Stimulated activated CD8-positive, alpha-beta memory T cell treated with anti-CD3 and anti-CD28 coated beads, Interleukin-4, amount 100 ng/mL, for 24 hours (primary cell): ENCODE data around the gene DIP2C.
"Not testable (repeated sequence)": the region's sequence is repeated elsewhere in the genome, so short reads cannot be mapped to it uniquely, and the experiment has no call there.

Source experiments
- DNase-seq: peaks from one replicate; pipeline ENCODE4 v3.0.0-alpha.2; 2020; ENCODE audit warnings: low read depth

DIP2C gene

GRCh38 chr10:514137-514671 lies 175.3 kb downstream of the DIP2C start:
- DNase-seq = no peak

GRCh38 chr10:513393-513792 lies 176.1 kb downstream of the DIP2C start:
- no peak for DNase-seq

GRCh38 chr10:512661-513060 lies 176.8 kb downstream of the DIP2C start:
- not testable (repeated sequence) for DNase-seq

- no peak for DNase-seq
Observed at GRCh38 chr10:511849-512191, 177.6 kb downstream of the DIP2C start.

- peak; percentile 72 for DNase-seq
Observed at GRCh38 chr10:511101-511848, 178.2 kb downstream of the DIP2C start.

GRCh38 chr10:510415-510881 lies 179.0 kb downstream of the DIP2C start:
- DNase-seq = no peak

- no peak for DNase-seq
Observed at GRCh38 chr10:509361-510102, 179.9 kb downstream of the DIP2C start.

GRCh38 chr10:508726-509125 lies 180.7 kb downstream of the DIP2C start:
- no peak for DNase-seq

GRCh38 chr10:507908-508444 lies 181.5 kb downstream of the DIP2C start:
- DNase-seq = no peak

- DNase-seq = no peak
Observed at GRCh38 chr10:507355-507699, 182.1 kb downstream of the DIP2C start.

GRCh38 chr10:506451-507354 lies 182.8 kb downstream of the DIP2C start:
- DNase-seq = no peak

GRCh38 chr10:505419-505818 lies 184.0 kb downstream of the DIP2C start:
- DNase-seq = no peak

- no peak for DNase-seq
Observed at GRCh38 chr10:504806-505205, 184.7 kb downstream of the DIP2C start.

GRCh38 chr10:504121-504611 lies 185.3 kb downstream of the DIP2C start:
- DNase-seq = no peak

GRCh38 chr10:501596-501995 lies 187.9 kb downstream of the DIP2C start:
- no peak for DNase-seq

- DNase-seq = no peak
Observed at GRCh38 chr10:500876-501275, 188.6 kb downstream of the DIP2C start.

GRCh38 chr10:499991-500390 lies 189.5 kb downstream of the DIP2C start:
- DNase-seq = no peak

- no peak for DNase-seq
Observed at GRCh38 chr10:498760-499435, 190.6 kb downstream of the DIP2C start.

- no peak for DNase-seq
Observed at GRCh38 chr10:497898-498451, 191.5 kb downstream of the DIP2C start.

- no peak for DNase-seq
Observed at GRCh38 chr10:497289-497688, 192.2 kb downstream of the DIP2C start.

- no peak for DNase-seq
Observed at GRCh38 chr10:494556-494955, 194.9 kb downstream of the DIP2C start.
